Common myeloid progenitor, CD34-positive (primary cell): ENCODE data around the gene PSMG4.

Source experiments
- CTCF ChIA-PET: fragments of 350-600 bp; sonication (Branson Sonifier 250); formaldehyde crosslinking; loops from one replicate; lab custom pipeline; 2021; ENCODE audit warnings: antibody characterized with exemption; lab: Charles Lee
- POLR2A ChIA-PET: fragments of 350-600 bp; sonication (Branson Sonifier 250); formaldehyde crosslinking; loops from one replicate; lab custom pipeline; 2021; ENCODE audit warnings: antibody characterized with exemption; lab: Charles Lee
- DNase-seq, 3 donors: peaks; one replicate each; pipeline versions ENCODE4 v3.0.0 to v3.0.0-alpha.2; 2013
- H3K27ac ChIP-seq, 2 experiments: 1 replicate in 1 of 2; 2 replicates in 1 of 2; pipeline ENCODE4 v1.7.0; 2013; ENCODE audit warnings: inconsistent platforms in 2 of 2, low read length in 2 of 2, mild to moderate bottlenecking in 2 of 2, low read depth in 1 of 2, moderate library complexity in 1 of 2; ENCODE audit not compliant: severe bottlenecking in 2 of 2, insufficient read depth in 1 of 2, poor library complexity in 1 of 2
- H3K27me3 ChIP-seq, 5 experiments: replicated peaks in 2 of 5; 1 replicate in 3 of 5; 2 replicates in 2 of 5; pipeline versions ENCODE4 v1.6.1 to v1.7.0; 2013; ENCODE audit warnings: low read length in 4 of 5, mild to moderate bottlenecking in 2 of 5, moderate library complexity in 2 of 5, inconsistent platforms in 1 of 5; ENCODE audit not compliant: insufficient read depth in 5 of 5, control insufficient read depth in 4 of 5
- H3K36me3 ChIP-seq, 4 experiments: 1 replicate in 2 of 4; 2 replicates in 2 of 4; pipeline versions ENCODE4 v1.6.1 to v1.7.0; 2013; ENCODE audit warnings: low read length in 3 of 4, control low read depth in 1 of 4, mild to moderate bottlenecking in 1 of 4; ENCODE audit not compliant: control insufficient read depth in 4 of 4, insufficient read depth in 4 of 4
- H3K4me1 ChIP-seq, 4 experiments: 1 replicate in 3 of 4; 2 replicates in 1 of 4; pipeline versions ENCODE4 v1.6.1 to v1.7.1; 2013; ENCODE audit warnings: low read length in 3 of 4, mild to moderate bottlenecking in 3 of 4, control low read depth in 1 of 4, inconsistent platforms in 1 of 4, moderate library complexity in 1 of 4; ENCODE audit not compliant: control insufficient read depth in 4 of 4, insufficient read depth in 4 of 4; ENCODE audit errors: control extremely low read depth in 1 of 4
- H3K4me3 ChIP-seq, 7 experiments: 1 replicate in 4 of 7; 2 replicates in 3 of 7; pipeline versions ENCODE4 v1.5.1 to v1.7.0; 2013; ENCODE audit warnings: mild to moderate bottlenecking in 7 of 7, low read length in 6 of 7, moderate library complexity in 6 of 7, inconsistent platforms in 2 of 7, low read depth in 2 of 7, control low read depth in 1 of 7; ENCODE audit not compliant: insufficient read depth in 4 of 7, control insufficient read depth in 1 of 7; ENCODE audit errors: extremely low read depth in 1 of 7
- H3K9me3 ChIP-seq, 5 experiments: 1 replicate in 4 of 5; 2 replicates in 1 of 5; pipeline versions ENCODE4 v1.6.1 to v1.7.1; 2013; ENCODE audit warnings: low read length in 4 of 5, mild to moderate bottlenecking in 2 of 5, inconsistent platforms in 1 of 5, low read depth in 1 of 5, moderate library complexity in 1 of 5; ENCODE audit not compliant: control insufficient read depth in 4 of 5, insufficient read depth in 2 of 5; ENCODE audit errors: control extremely low read depth in 1 of 5
- WGBS: methylation state at CpG from one replicate; pipeline ENCODE4 v1.1.5; 2013; ENCODE audit not compliant: insufficient coverage; 5-methylcytosine and 5-hydroxymethylcytosine counted together

Gene PSMG4

GRCh38 chr6:3278691-3279090 lies 19.9 kb downstream of the PSMG4 start:
- no peak overlapping the region for H3K27ac ChIP-seq
- no peaks in the 10 kb centered on the region for H3K27me3 ChIP-seq
- ChIA-PET CTCF (interaction anchor here (1.4 to 10.2 kb wide), 2 partner anchors 13 to 453 kb away, joined by 3 to 121 read pairs; no protein-coding TSS in a partner anchor), POLR2A (no interaction called here)
- H3K4me1 ChIP-seq: peaks cover 0 to 7% (median 0%) of the 10 kb centered on the region in 4 experiments
- H3K36me3 ChIP-seq: peaks cover 0 to 41% (median 3%) of the 10 kb centered on the region in 4 experiments
- DNase-seq: no peak
- no peaks in the 10 kb centered on the region for H3K9me3 ChIP-seq
- 100% methylated on average over 1 of the region's 4 CpGs for WGBS
- no peak overlapping the region for H3K4me3 ChIP-seq

- 95% methylated on average over 8 of the region's 14 CpGs for WGBS
- Histone ChIP-seq H3K4me1 (peaks cover 0 to 7% (median 0%) of the 10 kb centered on the region in 4 experiments), H3K9me3 (no peaks in the 10 kb centered on the region), H3K27ac (no peak overlapping the region), H3K36me3 (peaks cover 0 to 34% (median 1%) of the 10 kb centered on the region in 4 experiments), H3K4me3 (no peak overlapping the region), H3K27me3 (no peaks in the 10 kb centered on the region)
- DNase-seq: no peak
- POLR2A ChIA-PET: interaction anchor here (0.9 kb wide), 1 partner anchor 453 kb away, joined by 3 read pairs; no protein-coding TSS in a partner anchor
- CTCF ChIA-PET: interaction anchor here (0.7 to 10.2 kb wide), 12 partner anchors 11 to 704 kb away, joined by 3 to 121 read pairs (median 4); no protein-coding TSS in a partner anchor
Observed at GRCh38 chr6:3280091-3280490, 21.3 kb downstream of the PSMG4 start.

- Histone ChIP-seq H3K4me3 (no peak overlapping the region), H3K4me1 (peaks cover 0 to 7% (median 0%) of the 10 kb centered on the region in 4 experiments), H3K9me3 (no peaks in the 10 kb centered on the region), H3K36me3 (peaks cover 0 to 34% (median 1%) of the 10 kb centered on the region in 4 experiments), H3K27ac (no peak overlapping the region), H3K27me3 (no peaks in the 10 kb centered on the region)
- DNase-seq: no peak
- POLR2A ChIA-PET: no interaction called here
- 92% methylated on average over 11 of the region's 14 CpGs for WGBS
- CTCF ChIA-PET: interaction anchor here (0.6 to 10.2 kb wide), 6 partner anchors 9 to 468 kb away, joined by 3 to 121 read pairs (median 4); no protein-coding TSS in a partner anchor
Observed at GRCh38 chr6:3280866-3281465, 22.2 kb downstream of the PSMG4 start.

GRCh38 chr6:3281631-3282475 lies 23.1 kb downstream of the PSMG4 start:
- 86% methylated on average over 11 of the region's 13 CpGs for WGBS
- H3K27me3 ChIP-seq: no peaks in the 10 kb centered on the region
- CTCF ChIA-PET: interaction anchor here (0.6 to 10.2 kb wide), 9 partner anchors 9 to 708 kb away, joined by 3 to 121 read pairs (median 4); no protein-coding TSS in a partner anchor
- peaks cover 0 to 7% (median 0%) of the 10 kb centered on the region in 4 experiments for H3K4me1 ChIP-seq
- POLR2A ChIA-PET: no interaction called here
- H3K36me3 ChIP-seq: peaks cover 0 to 25% (median 1%) of the 10 kb centered on the region in 4 experiments
- H3K9me3 ChIP-seq: no peaks in the 10 kb centered on the region
- DNase-seq: peak in 2 of 3 donors; percentile 14 to 35
- no peak overlapping the region for H3K4me3 ChIP-seq
- no peak overlapping the region for H3K27ac ChIP-seq

GRCh38 chr6:3282476-3283236 lies 23.9 kb downstream of the PSMG4 start:
- CTCF ChIA-PET: interaction anchor here (1.4 to 10.2 kb wide), 5 partner anchors 10 to 696 kb away, joined by 4 to 121 read pairs (median 5); no protein-coding TSS in a partner anchor
- POLR2A ChIA-PET: no interaction called here
- H3K9me3 ChIP-seq: no peaks in the 10 kb centered on the region
- WGBS: 97% methylated on average over 19 of the region's 20 CpGs
- DNase-seq: no peak
- H3K27ac ChIP-seq: no peak overlapping the region
- H3K4me1 ChIP-seq: peaks cover 0 to 7% (median 0%) of the 10 kb centered on the region in 4 experiments
- no peaks in the 10 kb centered on the region for H3K27me3 ChIP-seq
- peaks cover 0 to 23% (median 1%) of the 10 kb centered on the region in 4 experiments for H3K36me3 ChIP-seq
- no peak overlapping the region for H3K4me3 ChIP-seq

GRCh38 chr6:3283241-3283640 lies 24.5 kb downstream of the PSMG4 start:
- DNase-seq: no peak
- Histone ChIP-seq H3K27me3 (no peaks in the 10 kb centered on the region), H3K9me3 (no peaks in the 10 kb centered on the region), H3K4me1 (peaks cover 0 to 9% (median 0%) of the 10 kb centered on the region in 4 experiments), H3K27ac (no peak overlapping the region), H3K36me3 (peaks cover 0 to 23% (median 1%) of the 10 kb centered on the region in 4 experiments), H3K4me3 (no peak overlapping the region)
- ChIA-PET CTCF (interaction anchor here (0.6 to 10.2 kb wide), 5 partner anchors 440 to 651 kb away, joined by 3 to 121 read pairs (median 3); no protein-coding TSS in a partner anchor), POLR2A (no interaction called here)
- 97% methylated on average over 10 of the region's 10 CpGs for WGBS
